Stimulated activated naive CD8-positive, alpha-beta T cell treated with anti-CD3 and anti-CD28 coated beads, Interleukin-15, Interleukin-2, amounts not matched to agents 100 U/mL and 50 U/mL, for 24 hours (primary cell): ENCODE measurements around the gene DNM1.

ENCODE experiments used
- ATAC-seq: fragments of 150-1000 bp; cut with Tn5 transposase; one replicate; pipeline ENCODE4 v1.10.0; 2021
- DNase-seq: peaks from one replicate; pipeline ENCODE4 v3.0.0; 2021

The DNM1 gene

DNA sequence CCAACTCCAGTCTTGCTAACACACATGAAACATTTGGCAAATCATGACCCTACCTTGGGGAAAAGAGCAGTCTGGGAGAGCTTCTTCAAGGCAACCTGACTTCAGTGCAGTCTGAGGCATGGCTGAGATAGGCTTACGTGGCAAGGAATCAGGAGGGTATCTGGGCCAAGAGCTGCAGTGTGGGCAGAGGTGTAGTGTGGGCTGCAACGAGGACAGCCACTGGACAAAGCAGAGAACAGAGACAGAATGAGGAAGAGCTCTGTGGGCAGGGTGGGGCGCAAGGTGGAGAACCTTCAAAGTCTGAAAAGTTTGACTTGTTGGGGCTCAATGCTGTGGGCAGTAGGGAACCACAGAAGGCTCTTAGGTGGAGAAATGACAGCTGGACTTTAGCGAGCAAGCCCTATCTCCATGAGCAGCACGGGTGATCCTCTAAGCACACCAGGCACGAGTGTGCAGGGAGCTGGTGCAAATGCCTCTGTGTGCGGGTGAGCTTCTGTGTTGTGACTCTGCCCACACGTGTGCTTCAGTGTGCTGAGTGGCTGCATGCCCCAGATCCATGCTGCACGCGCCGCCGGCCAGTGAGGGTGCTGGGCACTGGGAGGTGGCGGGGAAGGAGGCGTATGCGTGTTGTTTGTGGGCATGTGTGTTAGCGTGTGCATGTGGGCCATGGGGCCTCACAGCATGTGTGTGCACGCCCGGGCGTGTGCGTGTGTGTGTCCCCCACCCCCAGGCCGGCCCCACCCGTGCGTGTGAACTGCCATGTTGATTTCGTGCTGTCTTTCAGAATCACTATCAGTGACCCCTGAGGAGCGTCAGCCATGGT is 49.3 kb downstream of the DNM1 start:
- ATAC-seq (no peak), DNase-seq (no peak)

DNA sequence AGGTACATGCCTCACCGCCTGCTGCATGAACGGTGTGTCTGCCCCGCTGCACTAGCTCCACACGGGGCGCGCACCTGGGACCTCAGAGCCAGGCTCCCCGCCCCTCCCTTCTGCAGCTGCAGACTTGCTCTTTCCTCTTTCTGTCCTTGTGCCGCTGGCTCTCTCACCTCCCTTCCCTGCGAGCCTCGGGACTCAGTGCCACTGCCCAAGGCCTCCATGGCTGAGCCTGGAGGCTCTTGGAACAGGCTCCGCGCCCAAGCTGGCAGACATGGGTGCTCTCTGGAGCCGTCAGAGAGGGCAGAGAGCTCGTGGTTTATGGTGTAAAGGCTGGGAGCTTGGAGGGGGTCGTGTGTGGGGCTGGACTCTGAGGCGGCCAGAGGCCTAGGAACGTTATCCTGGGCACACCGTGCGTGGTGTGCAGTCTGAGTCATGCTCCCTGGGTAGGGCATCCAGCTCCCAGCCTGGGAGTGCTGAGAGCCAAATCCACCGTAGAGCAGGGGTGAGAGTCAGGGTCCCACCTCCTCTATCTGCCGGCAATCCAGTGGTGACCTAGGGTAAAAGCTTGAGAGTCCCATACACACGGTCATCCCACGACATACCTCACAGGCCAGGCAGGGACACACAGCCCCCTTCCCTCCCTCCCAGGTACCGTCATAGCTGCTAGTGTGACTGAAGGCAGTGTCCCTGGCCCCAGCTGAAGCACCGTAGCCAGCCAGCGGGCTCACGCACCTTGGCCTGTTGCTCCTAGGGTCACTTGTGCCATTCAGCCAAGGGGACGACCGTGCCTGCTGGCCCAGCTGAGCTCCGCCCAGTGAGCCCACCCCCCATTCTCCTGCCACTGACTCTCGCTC is 50.2 kb downstream of the DNM1 start:
- ATAC-seq (no peak), DNase-seq (no peak)

DNA sequence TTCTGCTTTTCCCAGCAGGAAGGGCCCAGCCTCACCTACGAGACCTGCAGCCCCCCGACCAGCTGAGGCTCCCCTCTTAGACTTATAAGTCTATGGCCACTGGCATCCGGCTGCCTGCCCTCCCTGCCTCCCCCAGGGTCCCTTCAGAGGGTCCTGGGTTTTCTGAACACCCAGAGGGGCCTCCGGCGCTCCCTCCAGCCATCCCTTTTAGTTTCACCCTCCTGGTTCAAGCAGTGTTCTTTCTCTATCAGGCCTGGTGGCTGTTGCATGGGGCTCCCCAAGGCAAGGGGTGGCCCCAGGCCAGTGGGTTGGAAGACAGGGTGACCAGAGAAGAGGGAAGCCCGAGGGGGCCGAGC is 50.8 kb downstream of the DNM1 start:
- ATAC-seq (no peak), DNase-seq (no peak)

DNA sequence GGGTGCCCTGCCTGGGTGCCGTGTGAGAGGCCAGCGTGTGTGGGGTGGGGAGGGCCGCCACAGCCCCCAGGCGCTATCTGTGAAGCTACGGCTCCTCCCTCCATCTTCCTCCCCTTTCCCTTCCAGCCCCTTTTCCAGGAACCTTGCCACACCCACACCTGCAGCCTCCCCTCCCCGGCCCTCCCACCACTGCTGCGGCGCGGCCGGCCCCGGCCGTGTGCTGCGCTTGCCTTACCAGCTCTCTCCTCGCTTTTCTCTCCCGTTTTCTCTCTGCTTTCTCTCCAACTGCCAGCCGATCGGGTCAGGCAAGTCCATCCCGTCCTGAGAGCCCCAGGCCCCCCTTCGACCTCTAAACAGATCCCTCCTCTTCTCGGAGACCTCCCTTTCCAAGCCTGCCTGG is 51.2 kb downstream of the DNM1 start:
- DNase-seq (no peak), ATAC-seq (no peak)

DNA sequence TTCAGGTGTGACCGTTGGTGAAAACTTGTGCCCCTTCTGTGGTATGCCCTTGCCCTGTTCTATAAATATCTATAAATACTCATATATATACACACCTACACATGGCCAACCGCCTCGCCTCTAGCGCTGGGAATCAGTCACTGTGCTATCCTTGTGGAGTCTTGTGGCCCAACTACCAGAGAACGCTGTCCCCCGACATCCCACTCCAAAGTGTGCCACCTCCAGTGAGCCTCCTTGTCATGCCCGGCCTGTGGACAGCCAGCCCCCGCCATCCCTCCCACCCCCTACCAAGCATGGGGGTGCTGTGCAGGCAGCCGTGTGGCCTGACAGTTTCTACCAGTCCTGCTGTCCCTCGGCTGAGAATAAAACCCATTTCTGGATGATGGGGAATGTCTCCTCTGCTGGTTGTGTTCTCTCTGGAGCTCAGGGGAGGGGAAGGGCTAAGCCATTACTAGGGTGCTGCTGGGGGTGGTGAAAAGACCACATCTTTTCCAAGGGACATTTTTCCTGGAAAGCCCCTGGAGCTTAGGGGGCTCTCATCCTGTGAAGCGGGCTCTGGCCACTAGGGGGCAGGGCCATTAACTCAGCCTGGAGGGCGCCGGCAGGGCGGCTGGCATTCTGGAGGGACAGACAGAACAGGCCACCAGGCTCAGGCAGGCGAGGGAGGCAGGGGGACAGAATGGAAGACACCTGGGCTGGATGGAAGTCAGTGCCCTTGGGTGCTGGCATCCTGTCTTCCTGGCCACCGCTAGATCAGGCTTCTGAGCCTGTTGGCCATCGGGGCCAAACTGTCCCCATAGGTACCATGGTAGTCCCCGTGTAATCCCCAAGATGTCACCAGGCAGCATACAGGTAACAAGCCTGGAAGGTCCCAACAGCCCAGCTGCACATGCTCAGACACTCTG is 51.9 kb downstream of the DNM1 start:
- no peak for ATAC-seq
- peak; percentile 77 for DNase-seq

DNA sequence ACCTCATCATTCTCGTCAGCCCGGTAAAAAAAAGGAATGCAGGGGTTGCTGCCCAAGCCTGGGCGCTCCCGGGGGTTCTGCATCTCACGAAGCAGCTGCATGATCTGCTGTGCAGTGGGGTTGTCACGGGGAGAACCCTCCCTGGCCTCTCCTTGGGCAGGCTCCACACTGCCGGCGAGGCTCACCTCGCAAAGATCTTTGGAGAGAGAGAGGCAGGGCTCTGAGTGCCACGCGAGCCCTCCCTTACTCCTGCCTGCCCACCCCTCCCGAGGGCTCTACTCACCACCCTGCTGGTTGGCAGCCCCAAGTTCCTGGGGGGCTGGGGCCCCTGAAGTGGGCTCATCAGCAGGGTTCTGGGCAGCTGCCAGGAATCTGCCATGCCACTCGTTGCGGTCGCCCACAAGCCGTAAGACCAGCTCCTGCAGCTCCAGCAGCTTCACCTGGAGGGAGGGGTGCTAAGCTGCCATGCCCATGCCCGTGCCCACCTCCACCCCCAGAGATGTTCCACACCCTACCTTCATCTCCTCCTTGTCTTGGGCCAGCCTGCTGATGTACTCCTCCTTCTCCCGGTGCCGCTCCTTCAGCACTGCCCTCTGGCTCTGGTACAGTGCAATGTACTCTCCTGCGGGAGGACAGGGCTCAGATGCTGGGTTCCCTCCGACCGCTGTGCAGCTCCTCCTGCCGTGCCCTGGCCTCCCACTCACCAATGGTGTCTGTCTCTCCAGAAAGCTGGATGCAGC is 54.1 kb downstream of the DNM1 start:
- no peak for ATAC-seq
- no peak for DNase-seq

DNA sequence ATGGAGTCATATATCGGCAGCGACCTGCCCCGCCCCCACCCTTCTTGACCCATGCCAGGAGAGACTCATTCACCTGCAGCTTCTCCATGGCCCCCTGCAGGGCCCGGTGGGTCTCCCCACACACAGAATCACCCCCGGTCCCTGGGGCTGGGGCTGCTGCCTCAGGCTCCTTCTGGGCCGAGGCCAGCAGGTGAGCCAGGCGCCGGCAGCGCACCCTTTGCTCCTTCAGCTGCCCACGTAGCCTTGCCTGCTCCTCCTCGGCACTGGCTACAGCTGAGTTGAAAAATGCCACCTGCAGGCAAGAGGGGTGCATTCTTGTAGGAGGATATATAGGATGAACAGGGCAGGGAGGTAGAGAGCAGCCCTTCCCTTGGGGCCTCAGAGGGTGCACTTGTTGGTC is 54.7 kb downstream of the DNM1 start:
- ATAC-seq, result no peak
- no peak for DNase-seq

DNA sequence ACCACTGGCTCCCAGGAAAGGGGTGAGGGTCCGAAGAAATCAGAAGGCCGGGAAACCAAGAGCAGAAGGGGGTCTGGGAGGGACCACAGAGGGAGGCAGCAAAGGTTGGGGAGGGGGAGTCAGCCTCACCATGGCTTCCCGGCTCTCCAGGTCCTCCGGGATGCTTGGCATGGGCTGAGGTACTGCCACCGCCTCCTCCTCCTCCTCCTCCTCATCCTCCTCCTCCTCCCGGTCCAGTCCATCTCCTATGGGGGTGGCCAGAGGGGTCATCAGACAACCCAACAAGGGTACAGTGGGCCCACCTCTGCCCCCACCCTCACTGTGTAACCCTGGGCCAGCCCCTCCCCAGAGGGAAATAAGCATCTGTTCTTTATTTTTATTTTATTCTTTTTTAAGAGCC is 55.1 kb downstream of the DNM1 start:
- ATAC-seq (no peak), DNase-seq (no peak)

DNA sequence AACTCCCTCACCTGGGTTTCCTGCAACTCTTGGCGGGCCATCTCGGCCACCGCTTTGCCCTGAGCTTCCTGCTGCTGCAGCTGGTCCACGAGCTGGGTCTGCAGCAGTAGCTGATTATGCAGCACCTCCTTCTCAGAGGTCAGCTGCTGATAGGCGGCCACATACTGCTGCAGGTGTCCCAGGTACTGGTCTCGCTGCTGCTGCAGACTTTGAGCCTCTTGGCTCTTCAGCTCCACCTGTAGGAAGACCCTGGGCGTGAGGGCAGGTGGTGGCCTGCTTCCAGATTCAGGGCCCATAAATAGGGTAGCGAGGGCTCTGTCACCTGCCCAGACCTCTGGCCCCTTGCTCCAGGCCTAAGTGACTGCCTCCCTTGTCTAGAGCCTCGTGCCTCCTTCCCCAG is 56.0 kb downstream of the DNM1 start:
- DNase-seq (no peak), ATAC-seq (no peak)

DNA sequence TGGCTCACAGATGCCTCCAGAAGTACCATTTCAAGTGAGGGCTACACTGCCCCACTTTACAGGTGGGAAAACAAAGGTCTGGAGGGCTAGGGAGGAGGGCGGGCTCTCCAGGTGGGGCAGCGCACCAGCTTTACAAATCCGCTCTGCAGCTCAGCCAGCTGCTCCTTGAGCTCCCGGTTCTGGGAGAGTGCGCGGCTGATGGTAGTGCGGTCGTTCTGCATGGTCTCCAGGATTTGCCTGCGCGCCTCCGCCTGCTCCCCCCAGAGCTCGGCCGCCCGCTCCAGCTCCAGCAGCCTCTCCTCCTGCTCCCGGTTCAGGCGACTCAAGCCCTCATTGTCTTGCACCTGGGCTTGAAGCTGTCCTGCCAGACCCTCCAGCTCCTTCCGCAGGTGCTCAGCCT is 57.2 kb downstream of the DNM1 start:
- no peak for DNase-seq
- ATAC-seq, result no peak

DNA sequence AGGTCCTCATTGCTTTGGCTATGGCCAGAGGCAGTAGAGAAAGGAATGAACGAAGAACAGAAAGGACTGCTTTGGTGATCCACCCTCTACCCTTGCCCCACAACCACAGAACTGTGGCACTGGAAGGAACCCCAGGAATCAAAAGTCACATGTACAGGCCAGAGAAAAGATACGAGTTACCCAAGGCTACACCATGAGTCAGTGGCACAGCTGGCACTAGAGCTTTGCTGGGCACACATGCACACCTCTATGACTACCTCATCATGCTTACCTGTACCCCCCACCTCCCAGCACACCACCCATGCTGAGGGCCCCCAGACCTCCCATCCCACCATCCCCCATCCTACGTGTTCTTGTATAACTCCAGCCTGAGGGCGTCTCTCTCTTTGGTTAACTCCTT is 59.5 kb downstream of the DNM1 start:
- ATAC-seq (no peak), DNase-seq (no peak)

DNA sequence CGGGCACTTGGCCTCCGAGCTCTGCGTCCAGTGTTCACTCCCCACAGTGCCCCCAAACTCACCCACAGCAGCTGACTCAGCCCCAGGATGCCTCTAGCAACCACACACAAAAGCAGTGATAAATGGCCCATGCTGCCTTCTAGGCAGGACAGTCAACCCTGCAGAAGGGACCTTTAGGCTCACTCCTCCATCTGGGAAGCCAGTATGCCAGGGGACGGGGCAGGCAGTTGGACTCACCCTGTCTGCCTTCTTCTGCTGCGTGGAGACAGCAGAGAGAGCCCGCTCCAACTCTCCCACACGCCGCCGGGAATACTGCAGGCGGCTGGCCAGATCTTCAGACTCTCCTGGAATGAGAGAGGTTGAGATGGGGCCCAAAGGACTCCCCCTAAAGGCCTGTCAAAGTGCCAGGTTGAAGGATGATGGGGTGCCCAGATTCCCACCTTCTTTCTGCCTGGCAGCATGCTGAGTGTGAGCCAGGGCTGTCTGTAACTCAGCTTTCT is 62.2 kb downstream of the DNM1 start:
- ATAC-seq (no peak), DNase-seq (no peak)

DNA sequence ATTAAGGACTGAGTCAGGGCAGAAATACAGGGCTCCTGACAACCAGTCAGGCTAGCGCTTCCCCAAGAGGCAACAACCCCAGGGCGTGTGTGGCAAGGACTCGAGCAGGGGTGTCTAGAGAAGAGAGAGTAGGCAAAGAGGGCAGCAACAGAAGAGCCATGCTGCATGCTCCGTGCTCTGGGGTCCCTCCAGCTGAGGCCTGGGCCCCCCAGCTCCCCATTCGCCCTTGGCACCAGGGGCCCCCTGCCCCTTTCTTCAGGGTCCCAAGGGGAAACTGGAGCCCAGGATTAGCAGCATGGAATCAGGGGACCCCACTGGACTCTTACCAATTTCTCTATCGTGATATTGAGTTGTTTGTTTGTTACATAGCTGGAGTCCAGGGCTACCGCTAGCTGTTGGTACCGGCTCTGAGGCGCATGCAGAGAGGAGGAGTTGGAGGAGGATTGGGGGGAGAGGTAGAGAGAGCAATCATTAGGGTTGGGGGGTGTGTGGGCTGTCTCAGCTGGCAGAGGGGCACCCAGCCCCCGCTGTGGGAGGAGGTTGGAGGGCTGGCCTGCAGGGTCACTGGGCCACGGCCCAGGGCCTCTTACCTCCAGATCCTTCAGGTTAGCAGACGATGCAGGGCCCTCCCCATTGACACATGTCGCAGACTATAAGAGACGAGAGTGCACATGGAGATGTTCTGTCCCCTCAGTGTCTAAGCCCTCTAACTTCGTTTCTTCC is 63.9 kb downstream of the DNM1 start:
- DNase-seq, result no peak
- no peak for ATAC-seq

DNA sequence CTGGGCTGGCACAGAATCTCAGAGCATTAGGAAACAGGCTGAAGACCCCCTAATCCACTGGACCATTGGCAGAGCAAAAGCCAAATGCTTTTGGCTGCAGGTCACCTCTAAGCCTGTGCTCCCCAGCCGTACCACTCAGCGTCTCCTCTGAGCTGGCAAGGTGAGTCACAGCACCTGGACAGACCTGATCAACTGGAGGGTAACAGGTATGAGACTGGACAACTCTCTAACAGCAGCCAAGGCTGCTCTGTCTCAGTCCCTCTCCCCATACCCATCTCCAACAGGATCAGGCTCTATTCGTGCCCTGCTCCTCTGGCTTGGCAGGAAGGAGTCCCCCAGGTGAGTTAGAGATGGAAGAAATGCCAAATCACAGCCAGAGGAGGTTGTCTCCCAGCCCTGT is 67.9 kb downstream of the DNM1 start:
- ATAC-seq, result no peak
- no peak for DNase-seq

DNA sequence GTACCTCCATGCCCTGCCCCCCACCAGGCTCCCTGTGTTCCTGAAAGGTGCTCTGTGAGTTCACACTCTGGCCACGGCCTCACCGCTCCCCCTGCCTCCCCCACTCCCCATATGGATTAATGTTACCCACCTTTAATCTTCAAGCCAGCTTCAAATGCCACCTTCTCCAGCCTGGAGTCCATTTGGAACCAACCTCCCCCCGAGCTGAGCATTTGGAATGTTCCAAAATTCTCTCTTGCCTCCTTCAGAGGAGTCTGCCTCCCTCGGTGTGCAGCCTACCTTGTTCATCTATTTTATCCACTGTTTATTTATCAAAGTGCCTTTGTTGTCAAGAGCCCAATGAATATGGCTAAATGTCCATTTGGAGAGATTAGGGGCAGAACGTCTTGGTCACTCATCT is 68.3 kb downstream of the DNM1 start:
- DNase-seq, result no peak
- no peak for ATAC-seq

DNA sequence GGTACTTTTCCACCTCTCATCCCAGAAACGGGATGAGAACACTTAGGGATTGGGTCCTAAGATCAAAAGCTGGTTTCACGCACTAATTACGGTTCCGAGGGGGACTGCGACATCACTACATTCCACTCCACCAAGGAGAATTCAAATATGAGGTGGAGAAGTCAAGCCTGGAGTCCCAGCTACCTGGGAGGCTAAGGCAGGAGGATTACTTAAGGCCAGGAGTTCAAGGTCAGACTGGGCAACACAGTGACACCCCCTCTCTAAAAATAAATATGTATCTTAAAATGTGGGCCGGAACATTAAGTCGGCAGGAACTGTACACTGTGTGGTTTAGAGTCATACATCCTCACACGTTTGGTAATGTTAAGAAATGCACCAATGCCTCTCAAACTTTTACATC is 71.1 kb downstream of the DNM1 start:
- DNase-seq, result no peak
- no peak for ATAC-seq

DNA sequence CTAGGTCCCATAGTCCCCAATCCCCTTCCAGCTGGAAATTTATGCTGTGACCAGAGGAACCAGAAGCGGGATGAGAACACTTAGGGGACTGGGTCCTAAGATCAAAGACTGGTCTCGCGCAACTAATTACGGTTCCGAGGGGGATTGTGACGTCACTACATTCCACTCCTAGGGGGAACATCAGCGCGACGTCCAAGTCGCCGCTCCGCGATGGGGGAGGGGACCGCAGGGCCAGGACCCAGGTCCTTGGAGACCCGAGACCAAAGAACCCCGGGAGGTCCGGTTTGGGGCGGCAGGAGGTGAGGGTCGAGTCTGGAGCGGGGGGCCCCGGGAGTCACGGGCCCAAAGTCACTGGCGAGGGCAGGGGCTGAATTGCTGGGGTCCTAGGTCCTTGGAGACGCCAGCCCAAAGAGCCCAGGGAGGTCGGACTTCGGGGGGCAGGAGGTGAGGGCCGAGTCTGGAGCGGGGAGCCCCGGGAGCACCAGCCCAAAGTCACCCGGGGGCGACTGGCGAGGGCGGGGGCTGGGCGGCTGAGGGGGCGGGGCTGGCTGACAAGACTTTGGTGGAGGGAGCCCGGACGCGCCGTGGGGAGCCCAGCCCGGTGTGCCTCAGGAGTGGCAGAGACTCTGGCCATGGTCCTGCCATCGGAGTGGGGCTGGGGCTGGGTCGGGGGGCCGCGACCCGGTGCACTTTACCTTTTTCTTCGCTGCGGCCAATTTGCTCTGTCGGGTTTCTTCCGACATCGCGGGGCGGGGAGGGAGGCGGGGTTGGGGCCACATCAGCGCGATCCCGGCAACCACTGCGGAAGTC is 72.2 kb downstream of the DNM1 start, which contains the start of gene GOLGA2:
TSS of gene GOLGA2 (minus strand) at position 810 of the 810 bp plus-strand sequence. CDS start at position 779, 31 bp downstream.
- DNase-seq, result peak; percentile 35
- ATAC-seq, result peak; percentile 64

DNA sequence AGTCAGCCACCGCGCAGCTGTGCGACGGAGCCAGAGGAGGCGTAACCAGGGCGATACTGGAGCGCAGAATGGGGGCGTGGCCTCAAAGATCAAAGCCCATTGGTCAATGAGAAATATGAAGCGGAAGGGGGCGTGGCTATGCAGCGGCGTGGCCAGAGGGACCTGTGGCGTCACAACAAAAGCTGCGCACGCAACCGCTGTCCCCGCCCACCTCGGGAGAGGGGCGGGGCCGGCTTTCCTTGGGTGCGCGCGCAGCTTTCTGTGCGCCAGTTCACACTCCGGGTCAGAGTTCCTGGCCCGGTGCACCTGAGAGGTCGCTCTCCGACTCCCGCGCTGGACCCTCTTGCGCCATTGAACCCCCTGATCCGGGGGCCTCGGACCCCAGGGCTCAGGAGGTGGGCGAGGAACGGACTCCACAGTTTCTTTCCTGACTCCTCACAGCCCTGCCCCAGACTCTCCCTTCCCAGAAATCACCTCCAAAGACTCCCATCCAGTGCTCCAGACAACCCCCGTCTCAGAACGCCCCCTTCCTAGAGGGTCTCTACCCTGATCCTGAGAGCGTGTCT is 72.9 kb downstream of the DNM1 start, which contains the start of gene SWI5:
TSS of gene SWI5 (plus strand) at position 269 of the 566 bp plus-strand sequence.
- peak; percentile 98 for ATAC-seq
- DNase-seq, result peak; percentile 100

DNA sequence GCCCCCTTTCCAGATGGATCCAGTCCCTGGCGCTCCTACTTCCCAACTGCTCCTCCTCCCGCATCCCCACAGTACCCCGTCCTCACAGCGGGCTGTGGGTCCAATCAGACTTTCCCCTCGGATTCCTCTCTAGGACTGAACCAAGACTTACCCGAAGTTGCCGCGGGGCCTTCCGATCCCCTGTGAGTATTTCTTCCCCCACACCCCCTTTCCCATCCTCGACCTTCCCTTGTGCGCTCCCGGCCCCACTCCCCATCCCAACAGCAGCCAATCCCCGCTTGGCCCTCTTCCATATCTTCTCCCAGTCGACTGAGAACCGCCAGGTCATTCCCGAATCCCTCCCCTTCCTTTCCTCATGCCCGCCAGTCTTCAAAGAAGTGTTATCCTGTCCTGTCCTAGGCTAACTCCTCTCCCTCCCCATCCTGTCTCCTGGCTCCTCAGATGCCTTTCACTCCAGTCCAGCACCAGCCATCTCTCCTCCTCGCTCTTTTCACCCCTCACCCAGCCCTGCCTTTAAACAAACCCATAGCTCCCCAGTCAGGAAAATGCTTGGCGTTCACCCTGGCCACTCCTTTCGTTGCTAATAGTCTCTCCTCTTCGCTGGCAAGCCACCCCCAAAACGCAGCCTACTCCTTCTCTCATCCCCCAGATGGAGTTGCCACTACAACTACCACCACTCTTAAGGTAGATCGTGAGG is 73.5 kb downstream of the DNM1 start:
- DNase-seq, result no peak
- no peak for ATAC-seq
